GM10266 (cell line): ENCODE results near the gene CBLC.

Experiments
- DNase-seq: peaks from one replicate; pipeline ENCODE4 v3.0.0; 2012; ENCODE audit errors: extremely low spot score
- CTCF ChIP-seq: IDR thresholded peaks from 2 replicates; pipeline ENCODE4 v1.5.1; 2012; ENCODE audit warnings: mild to moderate bottlenecking, low read depth; ENCODE audit not compliant: control insufficient read depth, insufficient read depth; ENCODE audit errors: missing control alignments

CBLC gene

GRCh38 chr19:44816301-44816700, 38.6 kb downstream of the CBLC start:
- no peak for TF ChIP-seq CTCF
- DNase-seq = no peak

GRCh38 chr19:44817725-44818465, 40.2 kb downstream of the CBLC start:
- no peak for TF ChIP-seq CTCF
- no peak for DNase-seq

- DNase-seq = no peak
- TF ChIP-seq CTCF = no peak
These were observed 40.9 kb downstream of the CBLC start for GRCh38 chr19:44818466-44819031.

GRCh38 chr19:44819246-44819832, 41.6 kb downstream of the CBLC start:
- TF ChIP-seq CTCF = no peak
- DNase-seq = no peak

- no peak for DNase-seq
- TF ChIP-seq CTCF = no peak
These were observed 43.2 kb downstream of the CBLC start for GRCh38 chr19:44820648-44821609.

- TF ChIP-seq CTCF = no peak
- DNase-seq = no peak
These were observed 44.5 kb downstream of the CBLC start for GRCh38 chr19:44822177-44822576.
